Measurements from ENCODE around the gene TDG. TPM values are rescaled to one million over a fixed set of nuclear protein-coding genes. Genes with fewer than 3 reads are reported as not detected.

Gene TDG
- total RNA-seq, 2 experiments from 2014 or later = 39.4 to 55.3 TPM

- H3K4me2 ChIP-seq (ENCODE audit: low read length) = no peak overlapping the region
- ChIA-PET POLR2A (interaction anchor here (0.5 to 0.6 kb wide), 3 partner anchors 43 to 1091 kb away, joined by 3 to 4 read pairs (median 4); no protein-coding TSS in a partner anchor), CTCF (ENCODE audit: unreplicated experiment) (no interaction called here)
- TF ChIP-seq EZH2phosphoT487 (IDR thresholded peaks at IDR 0.05; ENCODE audit: borderline replicate concordance, low read depth, low read length) (no peak), CTCF (conservative IDR thresholded peaks at IDR 0.05; ENCODE audit: low read length) (no peak)
- no peak overlapping the region for H3K27ac ChIP-seq (ENCODE audit: low read depth, low read length, poor library complexity, severe bottlenecking)
- H3K36me3 ChIP-seq (ENCODE audit: insufficient read depth, low read length) = no peaks in the 10 kb centered on the region
- H3K9me3 ChIP-seq (ENCODE audit: low read length) = no peaks in the 10 kb centered on the region
- intact Hi-C loops (cut with micrococcal nuclease; ENCODE audit: unreplicated experiment) = no loop called here
- no peaks in the 10 kb centered on the region for H4K20me1 ChIP-seq (ENCODE audit: insufficient read depth, low read length)
- H3K4me1 ChIP-seq (ENCODE audit: insufficient read depth, low read length, poor library complexity, severe bottlenecking) = peaks cover 19% of the 10 kb centered on the region
- no peak for DNase-seq (ENCODE audit: low spot score)
- no peaks in the 10 kb centered on the region for H3K9me2 ChIP-seq (ENCODE audit: insufficient read depth, low read length)
- no peak overlapping the region for H3K4me3 ChIP-seq (ENCODE audit: low read depth, low read length, poor library complexity, severe bottlenecking)
- no peak overlapping the region for H2AFZ ChIP-seq (ENCODE audit: low read length)
- no TSS peak for BruUV-seq (replicated peaks)
- no peaks in the 10 kb centered on the region for H3K79me2 ChIP-seq (ENCODE audit: insufficient read depth, low read depth, low read length)
Measured at GRCh38 chr12:103924761-103925641, 40.7 kb upstream of the TDG start.

DNA sequence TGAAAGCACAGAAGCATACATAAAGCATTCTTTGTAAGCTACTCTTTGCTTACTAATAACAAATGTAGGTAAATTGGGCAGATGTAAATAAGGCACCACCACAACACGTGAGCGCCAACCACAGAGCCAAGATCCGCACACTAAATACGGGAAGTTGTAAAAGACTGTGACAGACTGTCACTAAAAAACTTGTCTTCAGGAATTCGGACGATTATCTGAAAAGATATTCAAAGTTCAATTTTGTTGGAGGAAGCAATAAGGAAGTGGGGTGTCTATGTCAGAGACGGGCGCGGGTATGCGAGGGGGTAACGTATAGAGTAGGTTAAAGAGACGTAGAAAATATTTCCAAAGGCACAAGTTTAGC, 37.0 kb upstream of the TDG start:
- peak overlapping the region; percentile 89 for H2AFZ ChIP-seq (ENCODE audit: low read length)
- ChIA-PET CTCF (ENCODE audit: unreplicated experiment) (no interaction called here), POLR2A (interaction anchor here (1.0 to 3.6 kb wide), 8 partner anchors 9 to 136 kb away, joined by 3 to 27 read pairs (median 4); partner anchors contain the start of genes HCFC2 and TDG)
- DNase-seq (ENCODE audit: low spot score) = peak; percentile 74
- no peaks in the 10 kb centered on the region for H3K9me2 ChIP-seq (ENCODE audit: insufficient read depth, low read length)
- H3K79me2 ChIP-seq (ENCODE audit: insufficient read depth, low read depth, low read length) = peaks cover 34% of the 10 kb centered on the region
- H3K4me1 ChIP-seq (ENCODE audit: insufficient read depth, low read length, poor library complexity, severe bottlenecking) = peaks cover 42% of the 10 kb centered on the region
- intact Hi-C loops (cut with micrococcal nuclease; ENCODE audit: unreplicated experiment) = loop anchor here (1.0 kb wide), 1 partner anchor 29 kb away; a partner anchor contains a TSS
- no peak for TF ChIP-seq CTCF (conservative IDR thresholded peaks at IDR 0.05; ENCODE audit: low read length)
- TF ChIP-seq EZH2phosphoT487 (IDR thresholded peaks at IDR 0.05; ENCODE audit: borderline replicate concordance, low read depth, low read length) = no peak
- peaks cover 23% of the 10 kb centered on the region for H4K20me1 ChIP-seq (ENCODE audit: insufficient read depth, low read length)
- peaks cover 26% of the 10 kb centered on the region for H3K36me3 ChIP-seq (ENCODE audit: insufficient read depth, low read length)
- peak overlapping the region; percentile 91 for H3K27ac ChIP-seq (ENCODE audit: low read depth, low read length, poor library complexity, severe bottlenecking)
- peak overlapping the region; percentile 79 for H3K4me3 ChIP-seq (ENCODE audit: low read depth, low read length, poor library complexity, severe bottlenecking)
- no peaks in the 10 kb centered on the region for H3K9me3 ChIP-seq (ENCODE audit: low read length)
- peak overlapping the region; percentile 99 for H3K4me2 ChIP-seq (ENCODE audit: low read length)
- no TSS peak for BruUV-seq (replicated peaks)

Measured in OCI-LY7 (cell line).